ENCODE data around the gene SLC14A1. TPM values are rescaled to one million over a fixed set of nuclear protein-coding genes. Genes with fewer than 3 reads are reported as not detected.

The SLC14A1 gene
- 1 to 10 TPM in 2 of 5 donors, not detected in 3; 3.9 to 4.2 TPM for total RNA-seq
- polyA plus RNA-seq: 1 to 10 TPM in 1 of 3 donors, under 1 TPM in 2; 0.20 to 3.1 (median 0.56) TPM
- long read RNA-seq, donor 1: 0 reads
- long read RNA-seq, donor 2: 0 reads
- long read RNA-seq, donor 3: 0 reads
- long read RNA-seq, donor 4: 0 reads
- long read RNA-seq, donor 5: 0 reads
- long read RNA-seq, donor 6: 0 reads
- long read RNA-seq, donor 7: 0 reads
- long read RNA-seq, donor 8: 0 reads
- long read RNA-seq, donor 9, partial matches to known transcripts: 0 of 1 reads
- long read RNA-seq, donor 9, other reads (novel, unspliced or antisense): 0 of 1 reads
- long read RNA-seq, donor 10: 0 reads

GRCh38 chr18:45723567-45724355 lies at the start of gene SLC14A1:
SLC14A1 (plus strand) TSS chr18:45724181; CDS start chr18:45730321, 6,140 bp downstream.
- TF ChIP-seq EP300 (IDR thresholded peaks at IDR 0.05): no peak
- no peak for TF ChIP-seq POLR2AphosphoS5 (IDR thresholded peaks at IDR 0.05)
- no peak for TF ChIP-seq POLR2A (IDR thresholded peaks at IDR 0.05)
- TF ChIP-seq, protein P1, sequence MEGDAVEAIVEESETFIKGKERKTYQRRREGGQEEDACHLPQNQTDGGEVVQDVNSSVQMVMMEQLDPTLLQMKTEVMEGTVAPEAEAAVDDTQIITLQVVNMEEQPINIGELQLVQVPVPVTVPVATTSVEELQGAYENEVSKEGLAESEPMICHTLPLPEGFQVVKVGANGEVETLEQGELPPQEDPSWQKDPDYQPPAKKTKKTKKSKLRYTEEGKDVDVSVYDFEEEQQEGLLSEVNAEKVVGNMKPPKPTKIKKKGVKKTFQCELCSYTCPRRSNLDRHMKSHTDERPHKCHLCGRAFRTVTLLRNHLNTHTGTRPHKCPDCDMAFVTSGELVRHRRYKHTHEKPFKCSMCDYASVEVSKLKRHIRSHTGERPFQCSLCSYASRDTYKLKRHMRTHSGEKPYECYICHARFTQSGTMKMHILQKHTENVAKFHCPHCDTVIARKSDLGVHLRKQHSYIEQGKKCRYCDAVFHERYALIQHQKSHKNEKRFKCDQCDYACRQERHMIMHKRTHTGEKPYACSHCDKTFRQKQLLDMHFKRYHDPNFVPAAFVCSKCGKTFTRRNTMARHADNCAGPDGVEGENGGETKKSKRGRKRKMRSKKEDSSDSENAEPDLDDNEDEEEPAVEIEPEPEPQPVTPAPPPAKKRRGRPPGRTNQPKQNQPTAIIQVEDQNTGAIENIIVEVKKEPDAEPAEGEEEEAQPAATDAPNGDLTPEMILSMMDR (IDR thresholded peaks at IDR 0.05): no peak
- H3K9me3 ChIP-seq: no peaks in the 10 kb centered on the region
- H3K27me3 ChIP-seq: peaks cover 0 to 8% (median 0%) of the 10 kb centered on the region in 3 donors
- H3K4me3 ChIP-seq: no peak within 1 kb of the TSS
- H3K4me1 ChIP-seq: peaks cover 0 to 5% (median 0%) of the 10 kb centered on the region in 4 donors
- H3K27ac ChIP-seq: no peak within 1 kb of the TSS
- no peak for DNase-seq
- intact Hi-C loops (cut with DNase I; ENCODE audit: low total_unique reads): no loop called here
- H3K36me3 ChIP-seq: no peaks in the 10 kb centered on the region
- 53 to 79% (median 70%) methylated on average over 6 of the region's 6 CpGs for WGBS, 5 donors

DNA sequence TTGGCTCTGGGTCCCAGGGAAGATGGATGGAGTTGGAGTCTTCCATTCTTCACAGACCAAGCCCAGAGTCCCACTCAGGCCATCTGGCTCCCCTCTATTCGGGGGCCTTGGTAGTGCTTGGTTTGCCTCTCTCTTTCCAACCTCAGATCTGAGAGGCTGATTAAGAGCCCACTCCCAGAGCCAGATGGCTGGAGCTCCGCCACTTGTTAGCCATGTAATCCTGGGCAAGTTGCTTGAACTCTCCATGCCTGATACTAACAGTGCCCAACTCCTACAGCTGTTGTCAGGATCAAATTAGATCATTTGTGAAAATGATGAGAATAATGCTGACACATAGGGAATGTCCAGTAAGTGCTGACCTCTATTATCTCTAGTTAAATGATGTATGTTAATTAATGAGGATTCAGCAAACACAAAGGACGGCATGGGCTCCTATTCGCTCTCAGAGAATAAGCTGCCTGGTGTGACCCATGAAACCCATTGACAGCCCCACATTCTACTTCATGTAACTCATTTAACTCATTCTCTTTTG lies 46.6 kb upstream of the SLC14A1 start:
- TF ChIP-seq, protein P1 (IDR thresholded peaks at IDR 0.05): no peak
- TF ChIP-seq EP300 (IDR thresholded peaks at IDR 0.05) (no peak), POLR2A (IDR thresholded peaks at IDR 0.05) (no peak), POLR2AphosphoS5 (IDR thresholded peaks at IDR 0.05) (no peak)
- no peak for DNase-seq
- 86 to 91% (median 88%) methylated on average over 4 of the region's 4 CpGs for WGBS, 5 donors
- intact Hi-C loops (cut with DNase I; ENCODE audit: low total_unique reads): no loop called here
- Histone ChIP-seq H3K9me3 (no peaks in the 10 kb centered on the region), H3K4me1 (no peaks in the 10 kb centered on the region), H3K27ac (no peak overlapping the region), H3K36me3 (no peaks in the 10 kb centered on the region), H3K27me3 (no peaks in the 10 kb centered on the region), H3K4me3 (no peak overlapping the region)

GRCh38 chr18:45678441-45678840 lies 45.5 kb upstream of the SLC14A1 start:
- TF ChIP-seq POLR2AphosphoS5 (IDR thresholded peaks at IDR 0.05) (no peak), EP300 (IDR thresholded peaks at IDR 0.05) (no peak), POLR2A (IDR thresholded peaks at IDR 0.05) (no peak)
- TF ChIP-seq, protein P1 (IDR thresholded peaks at IDR 0.05): no peak
- no peaks in the 10 kb centered on the region for H3K36me3 ChIP-seq
- DNase-seq: no peak
- intact Hi-C loops (cut with DNase I; ENCODE audit: low total_unique reads): no loop called here
- no peak overlapping the region for H3K27ac ChIP-seq
- H3K9me3 ChIP-seq: no peaks in the 10 kb centered on the region
- H3K4me3 ChIP-seq: no peak overlapping the region
- H3K27me3 ChIP-seq: no peaks in the 10 kb centered on the region
- 84 to 89% (median 88%) methylated on average over 4 of the region's 4 CpGs for WGBS, 5 donors
- H3K4me1 ChIP-seq: no peaks in the 10 kb centered on the region

DNA sequence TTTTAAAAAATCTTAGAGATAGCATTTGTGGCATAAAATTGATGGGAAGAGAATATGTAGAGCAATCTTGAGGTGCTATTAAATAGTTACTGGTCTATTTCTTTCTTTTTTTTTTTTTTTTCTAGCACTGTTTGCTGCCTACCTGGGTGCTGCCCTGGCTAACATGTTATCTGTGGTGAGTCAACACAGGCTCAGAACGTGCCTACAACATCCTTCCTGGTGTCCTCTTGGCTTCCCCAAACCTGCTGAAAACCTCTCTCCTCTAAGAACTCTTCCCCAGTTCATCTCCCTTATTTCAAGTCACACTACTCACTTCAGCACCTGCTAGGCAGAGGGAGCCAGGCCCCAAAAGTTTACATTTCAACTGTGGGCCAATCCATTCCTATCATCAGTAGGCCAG lies 45.1 kb upstream of the SLC14A1 start:
- H3K9me3 ChIP-seq: no peaks in the 10 kb centered on the region
- H3K4me3 ChIP-seq: no peak overlapping the region
- H3K4me1 ChIP-seq: no peaks in the 10 kb centered on the region
- H3K27me3 ChIP-seq: no peaks in the 10 kb centered on the region
- intact Hi-C loops (cut with DNase I; ENCODE audit: low total_unique reads): no loop called here
- DNase-seq: no peak
- no peaks in the 10 kb centered on the region for H3K36me3 ChIP-seq
- whole genome bisulfite sequencing, 5 donors: 13 to 48% (median 25%) methylated on average over 1 of the region's 1 CpG
- TF ChIP-seq, protein P1 (IDR thresholded peaks at IDR 0.05): no peak
- no peak for TF ChIP-seq POLR2AphosphoS5 (IDR thresholded peaks at IDR 0.05)
- TF ChIP-seq POLR2A (IDR thresholded peaks at IDR 0.05): no peak
- TF ChIP-seq EP300 (IDR thresholded peaks at IDR 0.05): no peak
- H3K27ac ChIP-seq: no peak overlapping the region

All from stomach (tissue), 19 donors.